GM10248 (cell line): ENCODE measurements around the gene PPIP5K2.
A peak's percentile ranks its signal among the peaks of the same experiment; 100 is the strongest.

Experiments used
- CTCF ChIA-PET: fragments of 300-600 bp; sonication (Branson Sonifier 250); formaldehyde crosslinking; extraction: SDS; loops from one replicate; lab custom pipeline; 2021; ENCODE audit warnings: antibody characterized with exemption; lab: Yijun Ruan, JAX
- POLR2A ChIA-PET: fragments of 350-650 bp; sonication (Branson Sonifier 250); formaldehyde crosslinking; extraction: SDS; loops from one replicate; lab custom pipeline; 2020; ENCODE audit warnings: antibody characterized with exemption; lab: Yijun Ruan, JAX
- DNase-seq: peaks from one replicate; pipeline ENCODE4 v3.0.0; 2012; ENCODE audit errors: extremely low spot score
- CTCF ChIP-seq: IDR thresholded peaks from 2 replicates; pipeline ENCODE4 v1.5.1; 2012; ENCODE audit warnings: mild to moderate bottlenecking, low read depth; ENCODE audit errors: extremely low read depth, missing control alignments, control extremely low read depth

Gene PPIP5K2

GRCh38 chr5:103255691-103256090 lies 135.6 kb downstream of the PPIP5K2 start:
- ChIA-PET POLR2A (no interaction called here), CTCF (interaction anchor here (1.3 to 1.8 kb wide), 2 partner anchors 32 to 41 kb away, joined by 3 to 7 read pairs; no protein-coding TSS in a partner anchor)
- TF ChIP-seq CTCF = no peak
- no peak for DNase-seq

- ChIA-PET POLR2A (no interaction called here), CTCF (interaction anchor here (1.2 to 3.4 kb wide), 7 partner anchors 14 to 219 kb away, joined by 3 to 17 read pairs (median 4); no protein-coding TSS in a partner anchor)
Measured at GRCh38 chr5:103256178-103256577, 136.1 kb downstream of the PPIP5K2 start.

GRCh38 chr5:103258368-103258956 lies 138.4 kb downstream of the PPIP5K2 start, which contains the start of gene MACIR:
Gene MACIR, plus strand, starts transcription at chr5:103258763. Its CDS starts 17,157 bp downstream, at chr5:103275920.
- no peak for TF ChIP-seq CTCF
- ChIA-PET POLR2A (interaction anchor here (0.6 to 0.8 kb wide), 5 partner anchors 14 to 194 kb away, joined by 3 to 6 read pairs (median 4); no protein-coding TSS in a partner anchor), CTCF (interaction anchor here (0.7 to 3.7 kb wide), 9 partner anchors 10 to 217 kb away, joined by 3 to 19 read pairs (median 6); partner anchors contain the start of gene PPIP5K2)
- peak; percentile 91 for DNase-seq

More at GRCh38 chr5:103256178-103256577, 136.1 kb downstream of the PPIP5K2 start:
- peak; percentile 27 for TF ChIP-seq CTCF
- no peak for DNase-seq

- CTCF ChIA-PET = interaction anchor here (0.7 to 3.7 kb wide), 10 partner anchors 9 to 216 kb away, joined by 3 to 19 read pairs (median 4); partner anchors contain the start of gene PPIP5K2
- TF ChIP-seq CTCF = no peak
- POLR2A ChIA-PET = interaction anchor here (0.6 to 0.8 kb wide), 3 partner anchors 72 to 193 kb away, joined by 3 to 6 read pairs (median 4); no protein-coding TSS in a partner anchor
- DNase-seq = peak; percentile 52
Measured at GRCh38 chr5:103258957-103259704, 139.0 kb downstream of the PPIP5K2 start.

GRCh38 chr5:103259705-103260355 lies 139.7 kb downstream of the PPIP5K2 start:
- ChIA-PET CTCF (interaction anchor here (0.9 to 4.5 kb wide), 4 partner anchors 9 to 35 kb away, joined by 3 to 31 read pairs (median 17); no protein-coding TSS in a partner anchor), POLR2A (no interaction called here)
- no peak for TF ChIP-seq CTCF
- peak; percentile 17 for DNase-seq
